ENCODE measurements around the gene TCF4.

The TCF4 gene

DNA sequence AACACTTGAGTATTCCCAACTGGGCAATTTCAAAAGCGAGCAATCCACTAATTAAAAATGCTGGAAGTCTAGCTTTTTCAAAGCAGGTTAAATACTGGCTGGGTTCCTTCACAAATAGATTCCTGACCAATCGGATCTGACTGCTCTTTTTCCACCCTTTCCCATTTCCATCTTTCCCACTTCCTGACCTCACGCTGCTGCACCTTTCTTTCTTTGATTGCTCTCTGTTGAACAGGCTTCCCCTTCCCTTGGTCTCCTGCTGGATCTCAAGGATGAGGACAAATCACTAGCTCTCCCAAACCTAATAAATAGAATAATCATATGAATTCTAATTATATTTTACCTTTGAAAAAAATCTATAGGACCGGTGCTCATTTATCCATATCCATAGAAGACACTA is 121.2 kb downstream of the TCF4 start:
- H3K4me3 ChIP-seq (replicated peaks; ENCODE audit: insufficient read depth, low read length): no peak overlapping the region
- no peak for DNase-seq (ENCODE audit: low read depth in 1 of 2, low spot score in 1 of 2)
- no peak overlapping the region for H3K27ac ChIP-seq (replicated peaks)
- TF ChIP-seq GABPA (IDR thresholded peaks at IDR 0.05; ENCODE audit: low read depth) (no peak), SPI1 (IDR thresholded peaks at IDR 0.05; ENCODE audit: borderline replicate concordance, low read depth) (no peak), CTCF (IDR thresholded peaks at IDR 0.05; ENCODE audit: insufficient read depth, low read length) (no peak), REST (IDR thresholded peaks at IDR 0.05; ENCODE audit: insufficient replicate concordance, low read depth) (no peak), POLR2AphosphoS5 (IDR thresholded peaks at IDR 0.05; ENCODE audit: low read depth) (no peak)
- H3K27me3 ChIP-seq (ENCODE audit: insufficient read depth, poor library complexity, severe bottlenecking): no peaks in the 10 kb centered on the region

- Histone ChIP-seq H3K4me3 (replicated peaks; ENCODE audit: insufficient read depth, low read length) (no peak overlapping the region), H3K27ac (replicated peaks) (no peak overlapping the region), H3K27me3 (ENCODE audit: insufficient read depth, poor library complexity, severe bottlenecking) (no peaks in the 10 kb centered on the region)
- no peak for DNase-seq (ENCODE audit: low read depth in 1 of 2, low spot score in 1 of 2)
- TF ChIP-seq GABPA (IDR thresholded peaks at IDR 0.05; ENCODE audit: low read depth) (no peak), CTCF (IDR thresholded peaks at IDR 0.05; ENCODE audit: insufficient read depth, low read length) (no peak)
These were observed 122.7 kb downstream of the TCF4 start for GRCh38 chr18:55465313-55465712.

- Histone ChIP-seq H3K4me3 (replicated peaks; ENCODE audit: insufficient read depth, low read length) (no peak overlapping the region), H3K27ac (replicated peaks) (no peak overlapping the region), H3K27me3 (ENCODE audit: insufficient read depth, poor library complexity, severe bottlenecking) (no peaks in the 10 kb centered on the region)
These were observed 123.4 kb downstream of the TCF4 start for GRCh38 chr18:55464581-55464980.

More at GRCh38 chr18:55464581-55464980, 123.4 kb downstream of the TCF4 start:
- TF ChIP-seq REST (IDR thresholded peaks at IDR 0.05; ENCODE audit: insufficient replicate concordance, low read depth) (no peak), POLR2AphosphoS5 (IDR thresholded peaks at IDR 0.05; ENCODE audit: low read depth) (no peak), CTCF (IDR thresholded peaks at IDR 0.05; ENCODE audit: insufficient read depth, low read length) (no peak), SPI1 (IDR thresholded peaks at IDR 0.05; ENCODE audit: borderline replicate concordance, low read depth) (no peak), GABPA (IDR thresholded peaks at IDR 0.05; ENCODE audit: low read depth) (no peak)
- DNase-seq (ENCODE audit: low read depth in 1 of 2, low spot score in 1 of 2): no peak

Measured in HL-60 (cell line).